GM08714 (cell line): ENCODE results near the gene RIMBP2.

Experiments used
- H3K4me3 ChIP-seq: fragments of 200-500 bp; sonication (Bioruptor generic); 2 replicates; pipeline ENCODE4 v1.5.1; 2014; ENCODE audit warnings: mild to moderate bottlenecking, low read length, inconsistent platforms
- ZNF274 ChIP-seq: IDR thresholded peaks from 2 replicates; pipeline ENCODE4 v1.6.1; 2012; ENCODE audit warnings: mild to moderate bottlenecking, low read depth, low read length

RIMBP2 gene

DNA sequence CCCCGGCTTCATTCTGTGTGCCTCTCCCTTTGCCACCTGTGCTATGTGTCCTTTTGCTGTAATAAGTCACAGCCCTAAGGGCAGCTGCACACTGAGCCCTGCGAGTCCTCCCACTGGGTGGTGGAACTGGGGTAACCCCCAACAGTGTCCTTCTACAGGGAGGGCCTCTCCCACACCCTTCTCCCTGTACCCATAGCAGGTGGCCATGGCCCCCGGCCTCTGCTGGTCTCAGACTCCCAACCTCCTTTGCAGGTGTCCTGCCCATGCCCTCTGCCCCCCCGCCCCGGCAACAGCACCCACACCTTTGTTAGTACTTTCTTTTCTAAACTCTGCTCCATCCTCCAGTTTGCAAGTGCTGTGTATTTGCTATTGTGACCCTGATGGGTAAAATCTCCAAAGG lies 206.6 kb downstream of the RIMBP2 start:
- no peak for TF ChIP-seq ZNF274

DNA sequence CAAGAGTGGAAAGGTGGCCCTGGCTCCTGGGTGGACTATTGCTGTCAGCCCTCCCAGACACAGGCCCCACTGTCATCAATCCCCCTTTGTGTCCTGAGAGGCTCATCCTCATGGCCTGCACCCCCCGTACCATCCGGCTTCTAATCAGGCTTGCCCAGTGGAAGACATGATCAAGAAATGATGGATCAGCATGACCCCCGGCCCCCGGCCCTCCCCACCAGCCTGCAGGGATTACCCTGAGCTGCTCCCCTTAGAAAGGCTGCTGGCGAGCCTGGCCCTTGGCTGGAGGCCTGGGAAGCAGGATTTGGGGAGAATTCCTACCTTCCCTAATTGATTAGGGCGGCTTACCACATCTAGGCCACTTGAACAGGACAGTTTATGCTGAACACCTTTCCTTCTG lies 207.3 kb downstream of the RIMBP2 start:
- H3K4me3 ChIP-seq = no peak overlapping the region
- no peak for TF ChIP-seq ZNF274

More for the DNA sequence above, 206.6 kb downstream of the RIMBP2 start:
- H3K4me3 ChIP-seq = no peak overlapping the region

DNA sequence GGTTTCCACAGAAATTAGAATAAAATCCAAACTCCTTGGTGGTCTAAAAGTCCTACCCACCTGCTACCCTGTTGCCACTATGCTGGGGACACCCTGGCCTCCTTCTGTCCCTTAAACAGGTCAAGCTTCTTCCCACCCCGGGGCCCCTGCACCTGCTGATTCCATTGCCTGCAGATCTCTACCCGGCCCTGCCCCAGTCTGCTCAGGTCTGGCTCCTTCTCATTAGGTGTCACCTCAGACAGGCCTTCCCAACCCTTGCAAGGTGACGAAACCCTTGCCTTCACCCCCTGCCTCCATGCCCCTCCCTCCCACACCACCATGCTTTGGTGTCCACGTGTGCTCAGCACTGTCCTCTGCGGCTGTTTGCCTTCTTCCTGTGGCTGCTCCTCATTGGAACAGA lies 207.8 kb downstream of the RIMBP2 start:
- TF ChIP-seq ZNF274 = no peak
- H3K4me3 ChIP-seq = no peak overlapping the region

DNA sequence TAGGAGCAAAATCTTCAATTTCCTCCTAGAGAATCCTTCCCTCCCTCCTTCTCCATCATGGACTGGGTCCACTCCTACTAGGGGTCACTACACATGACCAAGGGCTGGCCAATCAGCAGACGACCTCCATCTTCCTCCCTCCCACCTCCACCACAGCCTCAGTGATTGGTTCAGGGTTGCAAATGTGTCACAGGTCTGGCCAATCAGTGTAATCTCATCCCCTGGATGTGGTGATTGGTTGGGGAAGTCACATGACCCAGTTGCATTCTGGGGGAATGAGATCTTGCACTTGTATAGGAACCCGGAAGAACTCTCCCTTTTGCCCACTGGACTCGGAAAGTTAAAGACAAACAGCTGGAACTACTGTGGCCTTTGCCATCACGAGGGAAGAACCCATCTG lies 209.3 kb downstream of the RIMBP2 start:
- no peak for TF ChIP-seq ZNF274
- H3K4me3 ChIP-seq = no peak overlapping the region

DNA sequence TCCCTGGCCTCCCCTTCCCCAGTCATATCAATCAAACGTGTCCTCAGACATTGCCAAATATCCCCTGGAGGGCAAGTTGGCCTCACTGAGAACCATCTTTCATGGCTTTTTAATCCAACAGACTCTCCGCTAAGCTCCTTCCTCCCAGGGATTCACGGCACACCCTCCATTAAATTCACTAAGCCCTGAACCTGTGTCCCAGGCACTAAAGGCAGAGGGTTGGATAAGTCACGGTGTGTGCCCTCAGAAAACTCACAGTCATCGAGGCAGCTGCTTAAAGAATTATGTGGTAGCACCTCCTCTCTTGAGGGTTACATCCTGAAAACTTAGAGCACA lies 211.3 kb downstream of the RIMBP2 start:
- no peak for TF ChIP-seq ZNF274
- H3K4me3 ChIP-seq = no peak overlapping the region

DNA sequence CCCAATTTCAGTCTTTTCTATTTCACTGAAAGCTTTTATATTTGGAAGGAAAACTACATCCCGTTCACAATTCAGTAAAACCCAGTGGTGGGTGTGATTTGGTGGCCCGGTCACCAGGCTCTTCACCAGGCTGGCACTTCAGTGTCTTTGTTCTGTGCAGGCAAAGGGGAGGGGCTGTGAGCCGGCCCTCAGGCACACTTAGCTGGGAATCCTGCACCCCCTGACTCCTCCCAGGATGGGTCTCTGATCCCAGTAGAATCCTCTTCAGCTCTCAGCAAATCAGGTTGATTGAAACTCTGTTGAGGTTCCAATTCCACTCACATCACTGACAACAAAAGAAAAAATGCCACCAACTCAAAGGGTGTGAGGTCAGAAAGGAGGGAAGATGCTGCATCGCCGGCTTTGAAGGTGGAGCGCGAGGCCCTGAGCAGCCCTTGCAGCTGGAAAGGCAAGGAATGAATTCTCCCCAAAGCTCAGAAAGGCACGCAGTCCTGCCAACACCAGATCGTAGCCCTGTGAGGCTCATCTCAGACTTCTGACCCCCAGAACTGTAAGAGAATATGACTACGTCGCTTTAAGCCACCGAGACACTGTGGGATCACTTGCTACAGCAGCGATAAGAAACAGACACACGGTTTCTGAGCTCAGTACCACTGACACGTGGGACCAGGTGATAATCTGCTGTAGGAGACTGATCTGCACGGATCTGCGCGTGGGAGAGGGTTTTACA lies 211.8 kb downstream of the RIMBP2 start:
- H3K4me3 ChIP-seq = no peak overlapping the region
- TF ChIP-seq ZNF274 = no peak

DNA sequence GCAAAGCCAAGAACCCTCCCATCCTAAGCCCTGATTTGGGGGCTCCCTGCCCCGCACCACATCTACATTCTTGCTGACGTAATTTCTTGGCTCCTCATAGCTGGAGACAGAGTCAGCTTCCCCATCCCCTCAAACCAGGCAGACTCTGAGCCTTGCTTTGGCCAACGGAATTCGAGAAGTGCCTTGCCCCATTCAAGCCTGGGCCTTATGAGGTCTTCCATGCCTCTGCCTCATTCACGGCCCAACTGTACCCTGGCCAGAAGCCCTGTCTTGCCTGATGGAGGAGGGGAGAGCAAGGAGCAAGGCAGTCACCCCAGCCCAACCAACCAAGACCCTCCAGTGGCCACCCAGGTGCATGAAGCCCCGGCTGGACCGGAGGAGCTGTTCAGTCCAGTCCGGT lies 214.3 kb downstream of the RIMBP2 start:
- no peak overlapping the region for H3K4me3 ChIP-seq
- TF ChIP-seq ZNF274 = no peak

DNA sequence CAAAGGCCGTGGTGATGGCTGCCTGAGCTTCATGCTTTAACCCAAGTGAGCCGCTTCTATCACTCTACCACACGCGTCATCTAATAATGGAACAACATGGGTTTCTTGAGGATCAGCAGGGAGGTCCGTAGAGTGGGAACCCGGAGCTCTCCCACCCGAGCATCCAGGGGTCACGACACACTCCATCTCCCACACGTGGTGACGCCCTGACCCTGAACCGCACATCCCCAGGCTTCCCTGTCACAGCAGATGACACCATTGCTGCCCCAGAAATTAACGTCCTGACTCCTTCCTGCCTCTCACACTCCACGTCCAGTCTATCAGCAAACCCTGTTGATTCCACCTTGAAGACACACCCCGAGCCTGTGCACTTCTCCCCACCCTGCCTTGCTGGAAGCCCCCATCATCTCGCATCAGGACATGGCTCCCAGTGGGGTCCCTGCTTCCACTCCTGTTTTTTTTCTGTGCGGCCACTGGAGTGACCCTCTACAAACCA lies 215.2 kb downstream of the RIMBP2 start:
- TF ChIP-seq ZNF274 = no peak
- no peak overlapping the region for H3K4me3 ChIP-seq

DNA sequence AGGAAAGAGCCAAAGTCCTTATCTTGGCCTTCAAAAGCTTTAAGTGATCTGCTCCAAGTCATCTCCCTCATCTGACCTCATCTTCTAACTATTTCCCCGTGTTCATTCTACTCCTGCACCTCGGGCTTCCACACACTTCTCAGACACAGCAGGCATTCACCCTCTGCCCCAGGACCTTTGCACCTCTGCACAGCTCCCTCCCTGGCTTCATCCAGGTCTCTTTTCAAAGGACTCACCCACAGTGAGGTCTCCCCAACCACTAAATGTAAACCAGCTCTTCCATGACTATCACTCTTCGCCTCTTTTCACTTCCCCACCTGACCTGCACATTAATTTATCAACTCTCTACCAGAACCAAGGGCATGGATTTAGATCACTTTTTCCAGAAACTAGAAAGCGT lies 216.6 kb downstream of the RIMBP2 start:
- H3K4me3 ChIP-seq = no peak overlapping the region
- no peak for TF ChIP-seq ZNF274

DNA sequence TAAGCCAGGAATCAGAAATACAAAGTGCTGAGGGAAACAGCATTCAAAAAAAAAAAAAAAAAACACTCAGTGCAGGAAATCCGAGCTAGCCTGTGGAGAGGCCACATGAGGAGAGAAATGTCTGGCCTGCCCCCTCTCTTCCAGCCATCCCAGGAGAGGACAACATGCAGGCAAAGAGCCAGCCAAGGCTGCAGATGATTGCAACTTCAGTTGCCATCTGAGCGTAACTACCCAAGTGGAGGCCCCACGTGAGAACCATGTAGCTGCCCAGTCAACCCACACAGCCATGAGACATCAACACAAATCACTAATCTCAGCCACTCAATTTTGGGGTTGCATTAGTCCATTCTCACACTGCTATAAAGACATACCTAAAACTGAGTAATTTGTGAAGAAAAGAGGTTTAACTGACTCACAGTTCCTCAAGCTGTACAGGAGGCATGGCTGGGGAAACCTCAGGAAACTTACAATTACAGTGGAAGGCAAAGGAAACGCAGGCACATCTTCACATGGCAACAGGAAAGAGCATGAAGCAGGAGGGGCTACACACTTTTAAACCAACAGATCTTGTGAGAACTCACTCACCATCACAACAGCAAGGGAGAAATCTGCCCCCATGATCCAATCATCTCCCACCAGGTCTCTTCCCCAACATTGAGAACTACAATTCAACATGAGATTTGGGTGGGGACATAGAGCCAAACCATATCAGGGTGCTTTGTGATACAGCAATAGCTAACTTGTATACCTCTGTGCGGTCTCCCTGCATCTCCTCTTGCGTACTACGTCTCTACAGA lies 217.3 kb downstream of the RIMBP2 start:
- H3K4me3 ChIP-seq = no peak overlapping the region
- TF ChIP-seq ZNF274 = no peak

DNA sequence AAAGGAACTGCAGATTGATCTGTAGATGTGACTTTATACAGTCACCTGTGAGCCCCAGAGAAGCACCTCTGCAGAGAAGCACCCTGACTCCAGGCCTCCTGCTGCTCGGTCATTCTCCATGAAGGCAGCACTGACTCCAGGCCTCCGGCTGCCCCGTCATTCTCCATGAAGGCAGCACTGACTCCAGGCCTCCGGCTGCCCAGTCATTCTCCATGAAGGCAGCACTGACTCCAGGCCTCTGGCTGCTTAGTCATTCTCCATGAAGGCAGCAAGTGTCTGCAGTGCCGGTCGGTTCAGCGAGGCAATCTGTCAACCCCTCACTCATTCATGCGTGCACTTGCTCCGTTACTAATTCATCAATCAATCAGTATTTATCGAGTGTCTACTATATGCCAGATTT lies 218.1 kb downstream of the RIMBP2 start:
- no peak overlapping the region for H3K4me3 ChIP-seq
- TF ChIP-seq ZNF274 = no peak

DNA sequence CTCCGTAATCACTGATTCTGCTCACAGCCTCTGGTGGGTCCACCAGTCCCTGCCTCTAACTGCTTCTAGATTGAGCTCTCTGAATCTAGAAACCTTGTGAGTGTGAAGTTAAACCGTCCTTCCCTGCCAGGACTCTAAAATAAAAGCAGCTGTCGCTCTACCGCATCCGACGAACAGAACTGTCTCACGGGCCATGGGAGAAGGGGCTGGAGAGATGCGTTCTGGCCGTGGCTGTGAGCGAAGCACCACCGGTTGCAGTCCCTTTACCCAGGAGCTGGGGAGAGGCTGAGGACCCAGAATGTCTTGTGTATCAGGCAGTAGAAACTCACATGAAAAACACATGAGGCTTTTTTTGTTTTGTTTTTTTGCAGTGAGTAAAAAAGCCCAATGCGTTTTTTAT lies 218.8 kb downstream of the RIMBP2 start:
- no peak for TF ChIP-seq ZNF274
- H3K4me3 ChIP-seq = no peak overlapping the region

DNA sequence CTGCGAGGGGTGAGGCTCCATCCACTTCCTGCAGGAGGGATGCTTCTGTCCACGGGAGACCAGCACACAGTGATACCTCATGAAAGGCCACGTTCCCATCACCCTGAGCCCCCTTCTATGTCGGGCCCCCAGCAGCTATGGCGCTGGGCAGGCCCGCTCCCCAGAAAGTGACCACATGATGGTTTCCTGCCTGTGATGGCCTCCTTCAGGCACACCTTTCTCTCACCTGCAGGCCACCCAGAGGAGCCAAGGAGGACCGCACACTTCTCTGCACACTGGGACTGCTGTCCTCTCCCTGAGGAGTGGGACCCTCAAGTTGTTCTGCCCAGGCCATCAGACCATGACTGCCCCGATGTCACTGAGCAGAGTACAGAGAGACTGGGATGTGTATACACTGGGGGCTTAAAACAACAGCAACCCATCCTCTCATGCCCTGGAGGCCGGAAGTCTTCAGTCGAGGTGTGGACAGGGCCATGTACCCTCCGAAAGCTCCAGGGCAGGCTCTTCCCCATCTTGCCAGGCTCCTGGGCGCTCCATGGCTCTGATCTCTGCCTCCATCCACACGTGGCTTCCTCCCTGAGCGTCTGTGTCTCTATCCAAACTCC lies 219.5 kb downstream of the RIMBP2 start:
- TF ChIP-seq ZNF274 = no peak
- H3K4me3 ChIP-seq = no peak overlapping the region

DNA sequence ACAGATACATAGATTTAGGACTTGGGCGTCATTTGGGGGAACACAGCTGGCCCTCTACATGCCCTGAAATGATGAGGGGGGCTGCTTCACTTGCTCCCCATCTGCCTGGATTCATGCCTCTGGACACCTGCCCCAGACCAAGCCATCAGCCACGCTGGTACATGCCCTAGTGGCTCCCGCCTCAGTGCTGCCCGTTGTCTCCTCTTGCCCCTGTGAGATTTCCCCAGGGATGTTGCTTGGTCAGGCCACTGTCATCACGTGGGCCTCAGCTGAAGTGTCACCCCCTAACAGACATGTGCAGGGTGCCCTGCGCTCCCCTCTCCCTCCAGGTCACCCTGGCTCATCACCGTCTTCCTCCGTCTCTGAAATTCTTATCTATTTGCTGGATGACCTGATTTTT lies 220.9 kb downstream of the RIMBP2 start:
- no peak for TF ChIP-seq ZNF274
- no peak overlapping the region for H3K4me3 ChIP-seq

DNA sequence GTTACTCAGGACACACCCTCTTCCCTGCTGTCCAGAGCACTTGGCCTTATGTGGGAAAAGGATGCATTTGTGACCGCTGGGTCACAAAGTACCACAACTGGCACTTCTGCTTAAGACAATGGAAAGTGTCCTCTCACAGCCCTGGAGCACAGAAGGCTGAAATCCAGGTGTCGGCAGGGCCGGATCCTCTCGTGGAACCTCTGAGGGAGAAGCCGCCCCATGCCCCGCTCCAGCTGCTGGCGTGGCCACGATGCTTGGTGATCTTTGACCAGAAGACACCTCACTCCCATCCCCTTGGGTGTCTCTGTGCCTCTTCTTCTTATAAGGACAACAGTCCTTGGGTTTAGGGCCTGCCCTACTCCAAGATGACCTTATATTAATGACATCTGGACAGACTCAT lies 221.4 kb downstream of the RIMBP2 start:
- no peak for TF ChIP-seq ZNF274
- no peak overlapping the region for H3K4me3 ChIP-seq

DNA sequence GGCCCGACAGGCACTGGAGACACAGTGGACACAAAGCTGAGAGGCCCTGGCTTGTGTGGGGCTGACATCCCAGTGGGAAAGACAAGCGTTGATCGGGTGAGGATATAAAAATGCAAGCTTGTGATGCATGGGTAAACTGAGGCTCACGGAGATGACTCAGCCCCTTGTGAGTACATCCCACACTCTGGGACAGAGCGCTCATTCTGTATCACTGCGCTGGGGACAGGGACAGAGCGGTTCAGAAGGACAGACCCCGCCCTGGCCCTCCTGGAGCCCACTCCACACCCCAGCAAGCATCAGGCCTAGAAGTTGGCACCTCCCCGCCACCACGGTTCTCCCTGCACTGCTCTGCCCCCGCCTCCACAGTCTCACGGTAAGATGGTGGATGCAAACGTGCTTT lies 222.1 kb downstream of the RIMBP2 start:
- H3K4me3 ChIP-seq = no peak overlapping the region
- no peak for TF ChIP-seq ZNF274
